HG03108 (cell line): ENCODE measurements around the gene NTSR1.

Experiments
- ATAC-seq: cut with Tn5 transposase; IDR thresholded peaks from one replicate; pipeline ENCODE4 v1.9.1; 2021; ENCODE audit warnings: moderate library complexity; ENCODE audit not compliant: unreplicated experiment

The NTSR1 gene

GRCh38 chr20:62692801-62693523 lies 15.7 kb upstream of the NTSR1 start:
- no peak for ATAC-seq

- no peak for ATAC-seq
Measured at GRCh38 chr20:62693524-62693922, 15.1 kb upstream of the NTSR1 start.

DNA sequence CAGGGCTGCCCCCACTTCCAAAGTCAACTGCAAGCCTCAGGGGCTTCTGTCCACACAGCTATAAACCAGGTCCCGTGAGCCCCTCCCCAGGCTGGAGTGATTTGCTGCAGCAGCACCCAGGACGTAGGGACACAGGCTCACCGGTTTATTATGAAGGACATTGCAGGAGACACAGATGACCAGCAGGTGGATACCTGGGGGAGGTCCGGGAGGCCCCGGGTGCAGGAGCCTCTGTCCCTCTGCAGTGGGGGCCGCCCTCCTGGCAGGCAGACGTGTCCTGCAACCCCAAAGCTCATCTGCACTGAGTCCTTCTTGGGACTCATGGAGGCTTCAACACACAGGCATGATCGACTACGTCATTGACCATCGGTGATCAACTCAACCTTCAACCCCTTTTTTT lies 14.5 kb upstream of the NTSR1 start:
- ATAC-seq, result no peak

DNA sequence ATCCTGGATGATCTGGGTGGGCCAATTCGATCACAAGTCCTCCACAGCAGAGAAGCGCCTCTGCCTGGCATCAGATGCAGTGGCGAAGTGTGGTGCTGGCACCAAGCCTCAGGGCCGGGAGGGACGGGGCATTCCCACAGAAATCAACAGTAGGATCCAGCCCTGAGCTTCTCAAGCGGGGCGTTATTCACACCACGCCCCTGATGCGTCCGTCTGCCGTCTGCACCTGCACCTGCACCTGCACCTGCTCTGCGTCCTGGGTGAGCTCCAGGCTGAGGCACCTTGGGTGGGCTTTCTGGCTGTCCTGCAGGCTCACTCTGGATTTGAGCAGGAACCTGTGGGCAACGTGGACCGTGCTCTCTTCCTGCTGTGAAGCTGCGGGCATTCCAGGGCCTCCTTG lies 13.8 kb upstream of the NTSR1 start:
- no peak for ATAC-seq

GRCh38 chr20:62695448-62696414 lies 12.9 kb upstream of the NTSR1 start:
- ATAC-seq, result no peak

DNA sequence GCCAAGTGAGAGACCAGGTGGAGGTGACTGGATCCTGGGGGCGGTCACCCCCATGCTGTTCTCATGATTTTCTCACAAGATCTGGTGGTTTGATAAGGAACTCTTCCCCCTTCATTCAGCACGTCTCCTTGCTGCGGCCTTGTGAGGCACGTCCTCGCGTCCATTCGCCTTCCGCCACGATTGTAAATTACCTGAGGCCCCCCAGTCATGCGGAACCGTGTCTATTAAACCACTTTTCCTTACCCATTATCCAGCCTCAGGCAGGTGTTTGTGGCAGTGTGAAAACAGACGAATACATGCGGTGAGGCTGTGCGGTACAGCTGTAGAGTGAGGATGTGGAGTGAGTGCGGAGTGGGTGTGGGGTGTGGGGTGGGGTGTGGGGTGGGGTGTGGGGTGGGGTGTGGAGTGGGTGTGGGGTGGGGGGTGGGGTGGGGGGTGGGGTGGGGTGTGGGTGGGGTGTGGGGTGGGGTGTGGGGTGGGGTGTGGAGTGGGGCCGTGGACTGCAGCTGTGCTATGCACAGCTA lies 12.1 kb upstream of the NTSR1 start:
- ATAC-seq, result no peak

DNA sequence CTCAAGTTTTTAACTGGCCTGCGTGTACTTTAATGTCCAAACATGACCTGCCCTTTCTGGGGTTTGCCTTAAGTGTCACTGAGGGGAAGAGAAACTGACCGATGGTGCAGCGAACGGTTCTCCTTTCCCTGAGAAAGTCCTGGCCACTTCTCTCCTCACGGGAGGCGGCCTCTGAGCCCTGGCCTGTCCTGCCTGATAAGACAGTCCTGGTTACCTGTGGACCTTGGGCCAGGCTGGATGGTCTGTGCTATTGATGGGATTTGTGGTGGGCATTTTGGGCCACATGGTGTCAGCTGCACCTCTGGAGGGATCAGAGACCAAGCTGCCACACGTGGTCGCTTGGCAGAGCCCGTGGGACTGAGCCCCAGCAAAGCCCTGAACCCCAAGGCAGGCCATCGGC lies 11.6 kb upstream of the NTSR1 start:
- no peak for ATAC-seq

DNA sequence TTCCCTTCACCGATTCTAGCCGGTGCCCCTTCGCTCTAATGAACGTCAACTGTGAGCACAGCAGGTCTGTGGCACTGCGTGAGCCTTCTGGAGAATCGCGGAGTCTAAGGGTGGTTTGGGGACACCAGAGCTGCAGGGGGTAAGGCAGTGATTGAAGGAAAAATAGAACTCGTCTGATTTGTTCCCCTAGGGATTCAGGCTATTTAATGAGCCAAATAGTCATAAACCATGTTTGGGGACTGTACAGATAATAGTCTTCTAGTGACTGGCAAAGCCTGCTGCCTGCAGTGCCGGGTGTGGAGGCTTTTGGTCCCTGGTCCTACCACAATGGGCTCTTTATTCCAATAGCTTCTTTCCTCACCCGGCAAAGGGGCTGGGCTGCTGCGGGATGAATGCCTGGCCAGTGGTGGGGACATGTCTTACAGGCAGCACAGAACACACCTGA lies 11.1 kb upstream of the NTSR1 start:
- no peak for ATAC-seq

- ATAC-seq, result no peak
Measured at GRCh38 chr20:62698231-62698630, 10.4 kb upstream of the NTSR1 start.

DNA sequence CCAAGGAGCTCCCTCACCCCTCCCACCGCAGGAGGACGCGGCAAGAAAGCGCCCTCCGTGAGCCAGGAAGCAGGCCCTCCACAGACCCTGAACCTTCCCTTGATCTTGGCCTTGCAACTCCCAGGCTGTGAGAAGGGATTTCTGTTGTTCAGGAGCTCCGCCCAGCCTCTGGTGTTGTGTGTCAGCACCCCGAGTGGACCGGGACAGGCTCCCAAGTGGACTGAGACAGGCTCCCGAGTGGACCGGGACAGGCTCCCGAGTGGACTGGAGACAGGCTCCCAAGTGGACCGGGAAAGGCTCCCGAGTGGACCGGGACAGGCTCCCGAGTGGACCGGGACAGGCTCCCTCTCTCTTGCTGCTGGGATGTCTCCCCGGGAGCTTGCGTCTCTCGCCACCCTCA lies 9.3 kb upstream of the NTSR1 start:
- ATAC-seq, result no peak

DNA sequence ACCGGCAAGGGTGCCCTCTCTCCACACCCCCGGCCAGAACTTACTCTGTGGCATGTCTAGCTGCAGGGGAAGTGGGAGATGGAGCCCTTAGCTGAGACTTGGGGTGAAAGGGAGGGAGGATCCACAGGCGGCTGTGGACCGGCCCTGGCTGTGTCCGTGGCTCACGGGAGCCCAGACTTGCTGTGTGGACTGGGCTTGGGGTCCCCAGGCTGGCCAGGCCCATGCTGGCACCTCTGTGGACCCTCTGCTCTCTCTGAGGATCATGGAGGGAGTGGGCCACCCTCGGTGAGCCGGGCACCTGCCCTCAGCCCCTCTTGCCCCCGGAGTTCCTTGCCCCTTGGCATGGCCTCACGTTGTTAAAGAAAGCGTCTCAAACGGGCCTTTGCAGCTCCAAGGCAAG lies 8.9 kb upstream of the NTSR1 start:
- ATAC-seq, result no peak

DNA sequence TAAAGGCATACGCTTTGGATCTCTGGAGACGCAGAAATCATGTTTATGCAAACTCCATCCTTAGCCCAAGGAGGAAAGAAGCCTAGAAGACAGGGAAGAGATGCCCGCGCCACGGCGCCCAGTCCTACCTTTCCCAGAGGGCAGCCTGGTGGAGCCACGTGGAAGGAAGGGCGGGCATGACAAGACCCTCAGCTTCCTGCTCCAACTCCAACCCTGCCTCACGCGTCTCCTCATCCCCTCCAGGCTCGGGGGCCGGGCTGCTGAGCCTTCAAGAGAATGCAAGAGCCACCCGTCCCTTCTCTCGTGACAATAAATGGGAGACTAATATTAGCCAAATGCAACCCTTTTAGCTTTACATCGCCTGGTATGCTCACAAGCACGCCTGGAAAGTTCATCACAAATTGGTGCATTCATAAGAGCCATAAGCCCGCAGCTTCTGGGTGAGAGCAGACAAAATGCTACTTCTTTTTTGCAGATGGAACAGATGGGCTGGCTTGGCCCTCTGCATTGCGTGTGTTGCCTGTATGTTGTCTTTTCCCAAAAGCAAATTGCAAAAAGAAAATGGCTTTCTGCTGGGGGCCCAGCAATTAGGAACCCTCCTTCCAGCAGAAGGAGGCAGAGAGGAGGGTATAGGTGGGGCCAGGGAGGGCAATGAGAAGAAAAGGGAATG lies 8.2 kb upstream of the NTSR1 start:
- no peak for ATAC-seq

GRCh38 chr20:62701161-62702012 lies 7.2 kb upstream of the NTSR1 start:
- ATAC-seq, result no peak

- ATAC-seq, result no peak
Measured at GRCh38 chr20:62702013-62702300, 6.7 kb upstream of the NTSR1 start.

DNA sequence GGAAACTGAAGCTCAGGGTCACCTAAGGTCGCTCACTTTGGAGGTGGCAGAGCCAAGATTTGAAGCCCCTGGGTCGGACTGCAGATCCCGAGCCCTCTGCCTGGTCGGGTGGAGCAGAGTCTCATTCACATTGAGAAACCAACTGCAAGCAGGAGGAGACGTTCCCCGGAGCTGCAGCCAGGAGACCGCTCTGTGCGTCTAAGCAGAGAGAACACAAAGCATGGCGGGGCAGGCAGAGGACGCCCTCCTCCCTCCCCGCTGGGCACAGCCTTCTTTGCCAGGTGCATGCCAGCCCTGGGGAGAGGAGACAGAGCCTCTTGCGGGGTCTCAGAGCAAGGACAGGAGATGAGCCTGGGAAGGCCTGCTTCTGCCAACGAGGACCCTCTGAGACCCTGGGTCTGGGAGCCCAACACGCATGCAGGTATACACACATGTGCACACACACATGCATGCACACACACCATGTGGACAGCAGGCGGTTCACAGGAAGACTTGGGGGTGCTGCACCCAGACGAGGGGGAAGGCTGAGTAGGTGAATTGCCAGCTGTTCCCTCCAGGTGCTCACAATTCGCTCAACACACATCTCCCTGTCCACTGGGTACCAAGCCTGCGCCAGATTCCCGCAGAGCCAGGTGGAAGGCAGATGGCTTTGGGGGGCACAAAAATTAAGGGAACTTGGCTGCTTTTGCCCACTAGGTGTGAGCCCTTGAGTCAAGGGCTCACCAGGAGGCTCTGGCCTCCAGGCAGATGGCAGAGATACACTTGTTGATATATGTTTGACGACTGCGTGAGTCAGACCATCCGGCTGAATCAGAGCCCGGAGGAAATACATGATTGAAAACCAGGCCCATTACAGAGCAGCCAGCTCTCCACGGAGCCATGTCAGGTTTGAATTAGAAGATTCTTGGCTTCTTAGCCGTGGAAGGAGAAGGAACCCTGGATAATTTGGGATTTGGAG lies 5.5 kb upstream of the NTSR1 start:
- ATAC-seq, result no peak

DNA sequence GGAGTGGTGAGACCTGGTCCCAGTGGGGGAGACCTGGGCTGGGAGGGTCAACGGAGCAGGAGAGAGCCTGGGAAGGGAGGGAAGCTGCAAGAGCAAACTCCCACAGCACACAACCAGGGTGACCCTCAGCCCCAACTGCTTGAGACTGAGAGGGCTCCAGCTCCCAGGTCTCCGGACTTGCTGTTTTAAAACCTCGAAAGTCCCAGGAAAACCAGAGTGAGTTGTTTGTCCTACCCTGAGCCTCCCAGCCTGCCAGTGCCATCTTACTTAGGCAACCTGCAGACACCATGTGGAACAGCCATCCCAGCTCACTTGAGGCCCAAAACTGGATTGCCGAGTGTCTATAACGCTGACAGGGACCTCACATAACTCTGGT lies 4.8 kb upstream of the NTSR1 start:
- ATAC-seq, result no peak

DNA sequence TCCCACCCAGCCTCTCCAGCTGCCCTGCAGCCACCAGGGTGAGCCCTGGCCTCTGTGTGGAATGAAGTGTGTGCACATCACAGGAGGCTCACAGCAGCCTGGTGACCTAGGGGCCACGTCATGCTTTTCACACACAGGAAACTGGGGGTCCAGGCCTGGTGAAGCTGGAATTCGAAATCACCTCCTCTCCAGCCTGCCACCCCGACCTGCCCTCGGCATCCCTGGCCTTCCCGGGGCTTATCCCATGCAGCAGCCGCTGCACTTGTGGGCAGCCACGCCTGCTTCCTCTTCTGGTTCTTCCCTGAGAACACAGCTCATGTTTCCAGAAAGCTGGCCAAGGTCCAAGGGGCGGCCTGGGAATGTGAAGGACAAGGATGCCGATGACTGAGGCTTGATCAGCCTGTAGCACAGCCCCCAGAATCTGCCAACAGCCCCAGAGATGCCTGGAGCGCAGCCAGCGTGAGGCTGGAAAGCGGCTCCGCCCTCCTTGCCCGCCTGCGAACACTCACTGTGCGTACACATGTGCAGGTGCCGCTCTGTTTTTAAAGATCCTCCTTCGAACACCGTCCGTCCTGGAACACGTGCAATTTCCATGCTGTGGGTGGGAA lies 4.2 kb upstream of the NTSR1 start:
- ATAC-seq, result no peak

GRCh38 chr20:62705627-62706026 lies 3.0 kb upstream of the NTSR1 start:
- ATAC-seq, result no peak

GRCh38 chr20:62706344-62706743 lies 2.3 kb upstream of the NTSR1 start:
- no peak for ATAC-seq
